CD8-positive, alpha-beta memory T cell (primary cell): ENCODE measurements around the gene LDLR. TPM values are rescaled to one million over a fixed set of nuclear protein-coding genes. Genes with fewer than 3 reads are reported as not detected.
"Not testable (repeated sequence)": the region's sequence is repeated elsewhere in the genome, so short reads cannot be mapped to it uniquely, and the experiment has no call there.

Experiments
- CTCF ChIA-PET: fragments of 350-600 bp; sonication (Branson Sonifier 250); formaldehyde crosslinking; loops from one replicate; lab custom pipeline; 2021; ENCODE audit warnings: antibody characterized with exemption; lab: Charles Lee
- POLR2A ChIA-PET: fragments of 350-600 bp; sonication (Branson Sonifier 250); formaldehyde crosslinking; loops from one replicate; lab custom pipeline; 2021; ENCODE audit warnings: antibody characterized with exemption; lab: Charles Lee
- DNase-seq, 5 donors: peaks; one replicate each; pipeline versions ENCODE4 v3.0.0 to v3.0.0-alpha.2; 2020 to 2022; ENCODE audit warnings: mixed read lengths in 1 of 5
- H3K27ac ChIP-seq: one replicate; pipeline ENCODE4 v1.7.0; 2013; ENCODE audit warnings: low read depth, mild to moderate bottlenecking, low read length, moderate library complexity
- H3K27me3 ChIP-seq: 2 replicates; pipeline ENCODE4 v1.7.0; 2013; ENCODE audit warnings: low read length, mild to moderate bottlenecking; ENCODE audit not compliant: insufficient read depth, poor library complexity, severe bottlenecking
- H3K36me3 ChIP-seq: 2 replicates; pipeline ENCODE4 v1.7.0; 2013; ENCODE audit warnings: mild to moderate bottlenecking, low read length, moderate library complexity; ENCODE audit not compliant: insufficient read depth
- H3K4me1 ChIP-seq: 2 replicates; pipeline ENCODE4 v1.7.0; 2013; ENCODE audit warnings: mild to moderate bottlenecking, low read length, moderate library complexity; ENCODE audit not compliant: insufficient read depth
- H3K4me3 ChIP-seq: 2 replicates; pipeline ENCODE4 v1.7.0; 2013; ENCODE audit warnings: mild to moderate bottlenecking, low read length
- H3K9me3 ChIP-seq: 2 replicates; pipeline ENCODE4 v1.7.0; 2013; ENCODE audit warnings: mild to moderate bottlenecking, low read length
- H3K27ac Mint-ChIP-seq, 8 donors: one replicate each; pipeline ENCODE4 v1.8.0; 2020 to 2021; ENCODE audit warnings: mixed read lengths in 8 of 8, mild to moderate bottlenecking in 6 of 8, inconsistent platforms in 3 of 8, moderate library complexity in 3 of 8
- H3K27me3 Mint-ChIP-seq, 2 donors: one replicate each; pipeline ENCODE4 v1.8.0; 2020 to 2021; ENCODE audit warnings: mixed read lengths in 2 of 2, mild to moderate bottlenecking in 1 of 2, moderate library complexity in 1 of 2
- H3K36me3 Mint-ChIP-seq, 3 donors: one replicate each; pipeline ENCODE4 v1.8.0; 2020 to 2021; ENCODE audit warnings: mixed read lengths in 3 of 3, inconsistent platforms in 1 of 3, mild to moderate bottlenecking in 1 of 3
- H3K4me1 Mint-ChIP-seq, 3 donors: one replicate each; pipeline ENCODE4 v1.8.0; 2020 to 2021; ENCODE audit warnings: mixed read lengths in 3 of 3, inconsistent platforms in 1 of 3, mild to moderate bottlenecking in 1 of 3
- H3K4me3 Mint-ChIP-seq, 7 donors: one replicate each; pipeline ENCODE4 v1.8.0; 2020 to 2021; ENCODE audit warnings: mixed read lengths in 7 of 7, mild to moderate bottlenecking in 6 of 7, moderate library complexity in 4 of 7, inconsistent platforms in 2 of 7
- H3K9me3 Mint-ChIP-seq, 5 donors: one replicate each; pipeline ENCODE4 v1.8.0; 2020 to 2022; ENCODE audit warnings: mixed read lengths in 5 of 5, mild to moderate bottlenecking in 3 of 5, moderate library complexity in 2 of 5, inconsistent platforms in 1 of 5
- polyA plus RNA-seq: library from polyadenylated mRNA; unstranded; fragments of 300-500 nt; fragmentation: Illumina TruSeq; gene quantifications from one replicate; pipeline ENCODE4 v1.2.3, GENCODE V29; 2021
- total RNA-seq, 2 experiments: library from RNA; stranded (reverse); gene quantifications; one replicate each; pipeline ENCODE4 v1.2.3, GENCODE V29; 2021

Gene LDLR
- total and polyA plus RNA-seq, 3 experiments from 2014 or later = 8.2 to 35.1 (median 27.7) TPM

DNA sequence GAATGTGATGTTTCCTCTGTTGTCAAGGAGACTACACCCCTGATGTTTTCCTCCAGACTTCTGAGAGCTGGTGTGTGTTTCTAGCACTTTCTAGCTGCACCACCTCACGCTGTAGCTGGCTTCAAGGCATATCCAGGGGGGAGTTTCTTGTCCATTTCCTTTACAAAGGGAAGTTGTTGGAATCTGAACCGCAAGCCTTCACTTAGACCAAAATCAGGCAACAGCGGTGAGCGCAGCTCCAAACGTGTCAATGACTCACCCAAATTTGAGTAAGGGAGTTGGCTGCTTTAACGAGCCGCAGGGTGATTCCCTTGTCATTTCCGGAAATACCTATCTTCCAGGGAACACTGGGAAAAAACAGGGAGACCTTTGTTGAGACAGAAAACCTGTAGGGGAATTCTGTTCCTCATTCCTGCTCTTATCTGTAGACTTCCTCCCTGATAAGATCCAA lies 2.5 kb downstream of the LDLR start:
- Mint-ChIP-seq H3K9me3 (no peaks in the 10 kb centered on the region), H3K4me3 (peak overlapping the region; percentile 83 to 93 (median 87)), H3K27ac (peak overlapping the region; percentile 95 to 99 (median 99)), H3K27me3 (no peaks in the 10 kb centered on the region), H3K36me3 (peaks cover 4 to 7% (median 5%) of the 10 kb centered on the region in 3 donors), H3K4me1 (peaks cover 49 to 71% (median 63%) of the 10 kb centered on the region in 3 donors)
- DNase-seq = peak; percentile 51 to 83 (median 66)
- Histone ChIP-seq H3K4me3 (peak overlapping the region; percentile 78), H3K9me3 (no peaks in the 10 kb centered on the region), H3K27me3 (no peaks in the 10 kb centered on the region), H3K4me1 (peaks cover 68% of the 10 kb centered on the region), H3K27ac (peak overlapping the region; percentile 98), H3K36me3 (no peaks in the 10 kb centered on the region)
- ChIA-PET POLR2A (no interaction called here), CTCF (interaction anchor here (0.9 to 1.3 kb wide), 3 partner anchors 34 to 56 kb away, joined by 3 to 6 read pairs (median 5); no protein-coding TSS in a partner anchor)

- peak; percentile 14 to 71 (median 42) for DNase-seq
- peak overlapping the region; percentile 95 to 99 (median 99) for H3K27ac Mint-ChIP-seq
- H3K27me3 Mint-ChIP-seq = no peaks in the 10 kb centered on the region
- Histone ChIP-seq H3K9me3 (no peaks in the 10 kb centered on the region), H3K4me1 (peaks cover 68% of the 10 kb centered on the region), H3K27me3 (no peaks in the 10 kb centered on the region), H3K36me3 (no peaks in the 10 kb centered on the region), H3K4me3 (no peak overlapping the region), H3K27ac (peak overlapping the region; percentile 98)
- ChIA-PET CTCF (no interaction called here), POLR2A (interaction anchor here (0.9 kb wide), 1 partner anchor 28 kb away, joined by 3 read pairs; no protein-coding TSS in a partner anchor)
- peaks cover 49 to 75% (median 65%) of the 10 kb centered on the region in 3 donors for H3K4me1 Mint-ChIP-seq
- no peaks in the 10 kb centered on the region for H3K9me3 Mint-ChIP-seq
- peaks cover 4 to 7% (median 5%) of the 10 kb centered on the region in 3 donors for H3K36me3 Mint-ChIP-seq
- peak overlapping the region; percentile 36 to 87 (median 84) for H3K4me3 Mint-ChIP-seq
Measured at GRCh38 chr19:11092181-11092538, 2.9 kb downstream of the LDLR start.

GRCh38 chr19:11093689-11094238 lies 4.5 kb downstream of the LDLR start:
- Histone ChIP-seq H3K36me3 (no peaks in the 10 kb centered on the region), H3K9me3 (no peaks in the 10 kb centered on the region), H3K27me3 (no peaks in the 10 kb centered on the region), H3K4me3 (no peak overlapping the region), H3K27ac (peak overlapping the region; percentile 98), H3K4me1 (peaks cover 63% of the 10 kb centered on the region)
- DNase-seq = no peak
- Mint-ChIP-seq H3K36me3 (peaks cover 4 to 9% (median 5%) of the 10 kb centered on the region in 3 donors), H3K27me3 (no peaks in the 10 kb centered on the region), H3K4me3 (peak overlapping the region in 2 of 7 donors; percentile 32 to 37), H3K27ac (peak overlapping the region in 7 of 8 donors; percentile 47 to 98 (median 94)), H3K9me3 (no peaks in the 10 kb centered on the region), H3K4me1 (peaks cover 46 to 74% (median 61%) of the 10 kb centered on the region in 3 donors)
- ChIA-PET CTCF (interaction anchor here (4.0 kb wide), 1 partner anchor 59 kb away, joined by 32 read pairs; no protein-coding TSS in a partner anchor), POLR2A (no interaction called here)

DNA sequence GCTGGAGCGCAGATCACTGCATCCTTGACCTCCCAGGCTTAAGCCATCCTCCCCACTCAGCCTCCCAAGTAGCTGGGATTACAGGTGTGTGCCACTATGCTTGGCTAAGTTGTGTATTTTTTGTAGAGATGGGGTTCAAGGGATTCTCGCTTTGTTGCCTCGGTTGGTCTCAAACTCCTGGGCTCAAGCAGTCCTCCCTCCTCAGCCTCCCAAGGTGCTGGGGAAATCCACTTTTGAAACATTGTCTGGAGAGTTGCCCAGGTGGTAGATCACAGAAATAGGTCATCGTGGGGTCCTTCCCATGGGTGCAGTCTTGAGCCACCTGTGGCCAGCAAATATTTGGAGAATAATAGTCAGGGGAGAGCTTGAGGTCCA lies 5.2 kb downstream of the LDLR start:
- H3K4me1 Mint-ChIP-seq = peaks cover 42 to 66% (median 54%) of the 10 kb centered on the region in 3 donors
- no peaks in the 10 kb centered on the region for H3K9me3 ChIP-seq
- DNase-seq = no peak
- no peaks in the 10 kb centered on the region for H3K27me3 Mint-ChIP-seq
- peak overlapping the region; percentile 30 for H3K4me3 ChIP-seq
- peaks cover 56% of the 10 kb centered on the region for H3K4me1 ChIP-seq
- CTCF ChIA-PET = interaction anchor here (1.0 to 4.0 kb wide), 4 partner anchors 18 to 158 kb away, joined by 3 to 32 read pairs (median 4); no protein-coding TSS in a partner anchor
- peaks cover 5 to 12% (median 9%) of the 10 kb centered on the region in 3 donors for H3K36me3 Mint-ChIP-seq
- peak overlapping the region; percentile 62 for H3K27ac ChIP-seq
- H3K27ac Mint-ChIP-seq = peak overlapping the region; percentile 90 to 98 (median 96)
- no peaks in the 10 kb centered on the region for H3K36me3 ChIP-seq
- peak overlapping the region; percentile 68 to 82 (median 76) for H3K4me3 Mint-ChIP-seq
- POLR2A ChIA-PET = interaction anchor here (0.6 to 1.0 kb wide), 5 partner anchors 9 to 889 kb away, joined by 3 to 6 read pairs (median 4); partner anchors contain the start of gene SPC24
- no peaks in the 10 kb centered on the region for H3K27me3 ChIP-seq
- peaks cover 0 to 4% (median 0%) of the 10 kb centered on the region in 5 donors for H3K9me3 Mint-ChIP-seq

DNA sequence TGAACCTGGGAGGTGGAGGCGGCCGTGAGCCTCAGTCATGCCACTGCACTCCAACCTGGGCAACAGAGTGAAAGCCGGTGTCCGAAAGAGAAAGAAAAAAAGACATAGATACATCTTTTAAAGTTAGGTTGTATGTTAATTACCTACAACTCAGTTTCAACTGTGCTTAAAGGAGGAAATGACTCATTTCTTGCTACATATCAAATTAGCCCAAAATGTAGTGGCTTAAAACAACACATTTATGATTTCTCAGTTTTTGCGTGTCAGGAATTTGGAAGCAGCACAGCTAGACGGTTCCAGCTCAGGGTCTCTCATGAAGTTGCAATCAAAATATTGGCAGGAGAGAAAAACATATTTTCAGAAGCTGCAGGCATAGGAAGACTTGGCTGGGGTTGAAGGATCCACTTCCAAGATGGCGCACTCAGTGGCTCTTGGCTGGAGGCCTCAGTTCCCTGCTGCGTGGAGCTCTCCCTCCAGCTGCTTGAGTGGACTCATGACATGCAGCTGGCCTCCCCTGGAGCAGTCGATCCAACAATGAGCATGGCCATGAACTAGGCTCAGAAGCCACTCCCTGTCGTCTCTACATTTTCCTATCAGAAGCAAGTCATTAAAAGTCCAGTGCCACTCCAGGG lies 7.1 kb downstream of the LDLR start:
- ChIA-PET POLR2A (interaction anchor here (0.6 to 1.1 kb wide), 4 partner anchors 30 to 876 kb away, joined by 3 read pairs; no protein-coding TSS in a partner anchor), CTCF (interaction anchor here (4.0 kb wide), 1 partner anchor 62 kb away, joined by 32 read pairs; no protein-coding TSS in a partner anchor)
- DNase-seq = peak in 1 of 5 donors; percentile 26
- Mint-ChIP-seq H3K27ac (peak overlapping the region; percentile 90 to 98 (median 96)), H3K36me3 (peaks cover 11 to 21% (median 14%) of the 10 kb centered on the region in 3 donors), H3K9me3 (peaks cover 0 to 4% (median 0%) of the 10 kb centered on the region in 5 donors), H3K4me1 (peaks cover 41 to 59% (median 54%) of the 10 kb centered on the region in 3 donors), H3K4me3 (peak overlapping the region; percentile 14 to 82 (median 76)), H3K27me3 (no peaks in the 10 kb centered on the region)
- Histone ChIP-seq H3K36me3 (peaks cover 6% of the 10 kb centered on the region), H3K27me3 (no peaks in the 10 kb centered on the region), H3K4me3 (peak overlapping the region; percentile 4), H3K27ac (peak overlapping the region; percentile 62), H3K9me3 (no peaks in the 10 kb centered on the region), H3K4me1 (peaks cover 45% of the 10 kb centered on the region)

- DNase-seq, H3K4me3 ChIP-seq, POLR2A ChIA-PET, H3K36me3 ChIP-seq, H3K4me3 Mint-ChIP-seq, H3K27me3 ChIP-seq, H3K27ac ChIP-seq, H3K27me3 Mint-ChIP-seq, H3K9me3 ChIP-seq, H3K9me3 Mint-ChIP-seq: not testable (repeated sequence)
- CTCF ChIA-PET = interaction anchor here (1.0 to 4.0 kb wide), 2 partner anchors 29 to 63 kb away, joined by 3 to 32 read pairs; no protein-coding TSS in a partner anchor
- Mint-ChIP-seq H3K27ac (peak overlapping the region in 4 of 8 donors; percentile 23 to 81 (median 40)), H3K4me1 (peaks cover 32 to 49% (median 43%) of the 10 kb centered on the region in 3 donors), H3K36me3 (peaks cover 11 to 21% (median 14%) of the 10 kb centered on the region in 3 donors)
- peaks cover 35% of the 10 kb centered on the region for H3K4me1 ChIP-seq
Measured at GRCh38 chr19:11097367-11097766, 8.1 kb downstream of the LDLR start.

- CTCF ChIA-PET = no interaction called here
Measured at GRCh38 chr19:11098327-11098726, 9.1 kb downstream of the LDLR start.

More at GRCh38 chr19:11098327-11098726, 9.1 kb downstream of the LDLR start:
- POLR2A ChIA-PET = no interaction called here
- H3K9me3 ChIP-seq = no peaks in the 10 kb centered on the region
- H3K4me3 ChIP-seq = no peak overlapping the region
- no peak overlapping the region for H3K27ac ChIP-seq
- H3K4me1 ChIP-seq = peaks cover 26% of the 10 kb centered on the region
- Mint-ChIP-seq H3K9me3 (peaks cover 0 to 4% (median 0%) of the 10 kb centered on the region in 5 donors), H3K27me3 (no peaks in the 10 kb centered on the region), H3K27ac (peak overlapping the region in 1 of 8 donors; percentile 29), H3K4me1 (peaks cover 26 to 41% (median 36%) of the 10 kb centered on the region in 3 donors), H3K4me3 (no peak overlapping the region), H3K36me3 (peaks cover 11 to 30% (median 14%) of the 10 kb centered on the region in 3 donors)
- no peak for DNase-seq
- H3K36me3 ChIP-seq = peaks cover 14% of the 10 kb centered on the region
- no peaks in the 10 kb centered on the region for H3K27me3 ChIP-seq
